ENCODE data around the gene TMEM43.

DNA sequence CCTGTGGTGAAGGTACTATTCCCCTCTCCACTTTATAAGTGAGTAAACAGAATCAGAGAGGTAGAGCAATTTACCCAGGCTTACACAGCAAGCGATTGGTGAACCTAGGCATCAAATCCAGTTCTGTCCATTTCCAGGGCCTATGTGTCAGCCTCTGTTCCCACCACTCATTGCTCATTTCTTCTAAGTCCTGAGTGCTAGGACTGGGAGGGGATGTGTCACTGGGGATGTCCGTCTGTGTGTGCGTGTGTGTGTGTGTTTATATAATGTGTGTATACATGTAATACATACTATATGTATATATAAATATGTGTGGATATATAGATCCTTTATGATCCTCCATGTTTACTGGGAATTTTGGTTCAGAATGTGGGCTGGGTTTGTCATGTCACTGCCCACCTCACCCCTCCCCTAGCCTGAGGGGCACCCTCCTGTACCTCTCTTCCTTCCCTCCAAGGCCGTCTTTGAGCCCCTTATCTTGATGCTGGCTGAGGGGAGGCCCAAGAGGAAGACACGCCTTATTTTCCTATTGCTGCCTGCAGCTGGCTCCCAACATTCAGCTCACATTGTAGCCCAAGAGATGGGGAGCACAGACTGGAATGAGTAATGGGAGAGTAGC, 2.1 kb downstream of the TMEM43 start:
- no peak for TF ChIP-seq POLR2AphosphoS5 (IDR thresholded peaks at IDR 0.05; ENCODE audit: low read depth)
- TF ChIP-seq GABPA (IDR thresholded peaks at IDR 0.05; ENCODE audit: low read depth) = no peak
- TF ChIP-seq, protein P1, sequence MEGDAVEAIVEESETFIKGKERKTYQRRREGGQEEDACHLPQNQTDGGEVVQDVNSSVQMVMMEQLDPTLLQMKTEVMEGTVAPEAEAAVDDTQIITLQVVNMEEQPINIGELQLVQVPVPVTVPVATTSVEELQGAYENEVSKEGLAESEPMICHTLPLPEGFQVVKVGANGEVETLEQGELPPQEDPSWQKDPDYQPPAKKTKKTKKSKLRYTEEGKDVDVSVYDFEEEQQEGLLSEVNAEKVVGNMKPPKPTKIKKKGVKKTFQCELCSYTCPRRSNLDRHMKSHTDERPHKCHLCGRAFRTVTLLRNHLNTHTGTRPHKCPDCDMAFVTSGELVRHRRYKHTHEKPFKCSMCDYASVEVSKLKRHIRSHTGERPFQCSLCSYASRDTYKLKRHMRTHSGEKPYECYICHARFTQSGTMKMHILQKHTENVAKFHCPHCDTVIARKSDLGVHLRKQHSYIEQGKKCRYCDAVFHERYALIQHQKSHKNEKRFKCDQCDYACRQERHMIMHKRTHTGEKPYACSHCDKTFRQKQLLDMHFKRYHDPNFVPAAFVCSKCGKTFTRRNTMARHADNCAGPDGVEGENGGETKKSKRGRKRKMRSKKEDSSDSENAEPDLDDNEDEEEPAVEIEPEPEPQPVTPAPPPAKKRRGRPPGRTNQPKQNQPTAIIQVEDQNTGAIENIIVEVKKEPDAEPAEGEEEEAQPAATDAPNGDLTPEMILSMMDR (IDR thresholded peaks at IDR 0.05; ENCODE audit: insufficient read depth, low read length) = no peak
- TF ChIP-seq, protein P2, sequence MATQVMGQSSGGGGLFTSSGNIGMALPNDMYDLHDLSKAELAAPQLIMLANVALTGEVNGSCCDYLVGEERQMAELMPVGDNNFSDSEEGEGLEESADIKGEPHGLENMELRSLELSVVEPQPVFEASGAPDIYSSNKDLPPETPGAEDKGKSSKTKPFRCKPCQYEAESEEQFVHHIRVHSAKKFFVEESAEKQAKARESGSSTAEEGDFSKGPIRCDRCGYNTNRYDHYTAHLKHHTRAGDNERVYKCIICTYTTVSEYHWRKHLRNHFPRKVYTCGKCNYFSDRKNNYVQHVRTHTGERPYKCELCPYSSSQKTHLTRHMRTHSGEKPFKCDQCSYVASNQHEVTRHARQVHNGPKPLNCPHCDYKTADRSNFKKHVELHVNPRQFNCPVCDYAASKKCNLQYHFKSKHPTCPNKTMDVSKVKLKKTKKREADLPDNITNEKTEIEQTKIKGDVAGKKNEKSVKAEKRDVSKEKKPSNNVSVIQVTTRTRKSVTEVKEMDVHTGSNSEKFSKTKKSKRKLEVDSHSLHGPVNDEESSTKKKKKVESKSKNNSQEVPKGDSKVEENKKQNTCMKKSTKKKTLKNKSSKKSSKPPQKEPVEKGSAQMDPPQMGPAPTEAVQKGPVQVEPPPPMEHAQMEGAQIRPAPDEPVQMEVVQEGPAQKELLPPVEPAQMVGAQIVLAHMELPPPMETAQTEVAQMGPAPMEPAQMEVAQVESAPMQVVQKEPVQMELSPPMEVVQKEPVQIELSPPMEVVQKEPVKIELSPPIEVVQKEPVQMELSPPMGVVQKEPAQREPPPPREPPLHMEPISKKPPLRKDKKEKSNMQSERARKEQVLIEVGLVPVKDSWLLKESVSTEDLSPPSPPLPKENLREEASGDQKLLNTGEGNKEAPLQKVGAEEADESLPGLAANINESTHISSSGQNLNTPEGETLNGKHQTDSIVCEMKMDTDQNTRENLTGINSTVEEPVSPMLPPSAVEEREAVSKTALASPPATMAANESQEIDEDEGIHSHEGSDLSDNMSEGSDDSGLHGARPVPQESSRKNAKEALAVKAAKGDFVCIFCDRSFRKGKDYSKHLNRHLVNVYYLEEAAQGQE (IDR thresholded peaks at IDR 0.05; ENCODE audit: insufficient replicate concordance, low read depth) = no peak

Data from HL-60 (cell line).